ENCODE measurements around the gene HORMAD2. TPM values are rescaled to one million over a fixed set of nuclear protein-coding genes. Genes with fewer than 3 reads are reported as not detected.

Gene HORMAD2
- total and polyA plus RNA-seq, 2 donors (not counting 1 experiment from before 2014, with no cell fraction given): not detected

GRCh38 chr22:30041881-30042280 lies 38.4 kb upstream of the HORMAD2 start:
- Histone ChIP-seq H3K9me3 (ENCODE audit: control insufficient read depth, insufficient read depth, low read depth, low read length) (no peaks in the 10 kb centered on the region), H3K9ac (ENCODE audit: insufficient read depth, low read length) (no peak overlapping the region), H3K4me2 (ENCODE audit: extremely low read depth, insufficient read depth, low read length) (no peak overlapping the region), H3K27me3 (ENCODE audit: control insufficient read depth, insufficient read depth, low read length) (no peaks in the 10 kb centered on the region), H3K27ac (ENCODE audit: insufficient read depth, low read length) (no peak overlapping the region), H3K79me2 (ENCODE audit: control insufficient read depth, insufficient read depth, low read length) (no peaks in the 10 kb centered on the region), H4K20me1 (ENCODE audit: control insufficient read depth, extremely low read depth, insufficient read depth, low read length) (no peaks in the 10 kb centered on the region), H2AFZ (ENCODE audit: low read length) (no peak overlapping the region), H3K4me1 (ENCODE audit: control insufficient read depth, extremely low read depth, insufficient read depth, low read length) (peaks cover 15% of the 10 kb centered on the region), H3K36me3 (ENCODE audit: control insufficient read depth, insufficient read depth, low read length) (no peaks in the 10 kb centered on the region), H3K4me3 (replicated peaks in 1 of 4; ENCODE audit: control extremely low read depth in 1 of 4, insufficient read depth in 1 of 4, low read depth in 3 of 4, low read length in 4 of 4) (no peak overlapping the region)
- DNase-seq (ENCODE audit: low read depth in 2 of 2): no peak
- TF ChIP-seq CTCF (conservative IDR thresholded peaks at IDR 0.05 in 1 of 2, IDR thresholded peaks at IDR 0.05 in 1 of 2; ENCODE audit: low read depth in 1 of 2, low read length in 2 of 2) (no peak), EZH2 (IDR thresholded peaks at IDR 0.05; ENCODE audit: low read length, missing control alignments) (no peak)

- H3K4me2 ChIP-seq (ENCODE audit: extremely low read depth, insufficient read depth, low read length): no peak overlapping the region
- H3K79me2 ChIP-seq (ENCODE audit: control insufficient read depth, insufficient read depth, low read length): no peaks in the 10 kb centered on the region
- no peak for TF ChIP-seq CTCF (conservative IDR thresholded peaks at IDR 0.05 in 1 of 2, IDR thresholded peaks at IDR 0.05 in 1 of 2; ENCODE audit: low read depth in 1 of 2, low read length in 2 of 2)
- TF ChIP-seq EZH2 (IDR thresholded peaks at IDR 0.05; ENCODE audit: low read length, missing control alignments): no peak
- no peaks in the 10 kb centered on the region for H3K36me3 ChIP-seq (ENCODE audit: control insufficient read depth, insufficient read depth, low read length)
- H3K27ac ChIP-seq (ENCODE audit: insufficient read depth, low read length): no peak overlapping the region
- no peaks in the 10 kb centered on the region for H3K27me3 ChIP-seq (ENCODE audit: control insufficient read depth, insufficient read depth, low read length)
- no peaks in the 10 kb centered on the region for H3K9me3 ChIP-seq (ENCODE audit: control insufficient read depth, insufficient read depth, low read depth, low read length)
- H2AFZ ChIP-seq (ENCODE audit: low read length): no peak overlapping the region
- DNase-seq (ENCODE audit: low read depth in 2 of 2): no peak
- no peak overlapping the region for H3K9ac ChIP-seq (ENCODE audit: insufficient read depth, low read length)
- H4K20me1 ChIP-seq (ENCODE audit: control insufficient read depth, extremely low read depth, insufficient read depth, low read length): no peaks in the 10 kb centered on the region
- no peak overlapping the region for H3K4me3 ChIP-seq (replicated peaks in 1 of 4; ENCODE audit: control extremely low read depth in 1 of 4, insufficient read depth in 1 of 4, low read depth in 3 of 4, low read length in 4 of 4)
- H3K4me1 ChIP-seq (ENCODE audit: control insufficient read depth, extremely low read depth, insufficient read depth, low read length): peaks cover 14% of the 10 kb centered on the region
Observed at GRCh38 chr22:30043161-30043560, 37.1 kb upstream of the HORMAD2 start.

- Histone ChIP-seq H3K9me3 (ENCODE audit: control insufficient read depth, insufficient read depth, low read depth, low read length) (no peaks in the 10 kb centered on the region), H3K27me3 (ENCODE audit: control insufficient read depth, insufficient read depth, low read length) (no peaks in the 10 kb centered on the region), H3K4me1 (ENCODE audit: control insufficient read depth, extremely low read depth, insufficient read depth, low read length) (peaks cover 10% of the 10 kb centered on the region), H3K4me2 (ENCODE audit: extremely low read depth, insufficient read depth, low read length) (peak overlapping the region; percentile 46), H3K27ac (ENCODE audit: insufficient read depth, low read length) (peak overlapping the region; percentile 53), H3K9ac (ENCODE audit: insufficient read depth, low read length) (no peak overlapping the region), H4K20me1 (ENCODE audit: control insufficient read depth, extremely low read depth, insufficient read depth, low read length) (no peaks in the 10 kb centered on the region), H3K4me3 (replicated peaks in 1 of 4; ENCODE audit: control extremely low read depth in 1 of 4, insufficient read depth in 1 of 4, low read depth in 3 of 4, low read length in 4 of 4) (no peak overlapping the region), H2AFZ (ENCODE audit: low read length) (no peak overlapping the region), H3K36me3 (ENCODE audit: control insufficient read depth, insufficient read depth, low read length) (no peaks in the 10 kb centered on the region), H3K79me2 (ENCODE audit: control insufficient read depth, insufficient read depth, low read length) (no peaks in the 10 kb centered on the region)
- no peak for TF ChIP-seq EZH2 (IDR thresholded peaks at IDR 0.05; ENCODE audit: low read length, missing control alignments)
- TF ChIP-seq CTCF (conservative IDR thresholded peaks at IDR 0.05 in 1 of 2, IDR thresholded peaks at IDR 0.05 in 1 of 2; ENCODE audit: low read depth in 1 of 2, low read length in 2 of 2): no peak
- peak; percentile 90 to 99 for DNase-seq (ENCODE audit: low read depth in 2 of 2)
Observed at GRCh38 chr22:30044369-30044768, 35.9 kb upstream of the HORMAD2 start.
